HG03460 (cell line): Measurements from ENCODE around the gene C6orf120.

Experiments
- ATAC-seq: cut with Tn5 transposase; IDR thresholded peaks from one replicate; pipeline ENCODE4 v1.9.1; 2021; ENCODE audit not compliant: unreplicated experiment

The C6orf120 gene

GRCh38 chr6:169701954-169702839 lies at the start of gene C6orf120, which contains the start of gene WDR27:
Gene C6orf120 (plus strand): TSS chr6:169702126. CDS start chr6:169702460, 334 bp downstream.
Gene WDR27 (minus strand): TSS chr6:169702029. CDS start chr6:169689005, 13,024 bp downstream.
- ATAC-seq, result peak; percentile 93

- no peak for ATAC-seq
These were observed 49.0 kb upstream of the C6orf120 start for GRCh38 chr6:169652896-169653295.

- ATAC-seq, result no peak
These were observed 48.2 kb upstream of the C6orf120 start for GRCh38 chr6:169653691-169654090.

- ATAC-seq, result peak; percentile 94
These were observed 47.1 kb upstream of the C6orf120 start for GRCh38 chr6:169654598-169655391.

GRCh38 chr6:169656546-169657283 lies 45.2 kb upstream of the C6orf120 start:
- no peak for ATAC-seq

- ATAC-seq, result no peak
These were observed 44.7 kb upstream of the C6orf120 start for GRCh38 chr6:169657284-169657610.

GRCh38 chr6:169659820-169660610 lies 41.9 kb upstream of the C6orf120 start:
- no peak for ATAC-seq

- no peak for ATAC-seq
These were observed 41.1 kb upstream of the C6orf120 start for GRCh38 chr6:169660751-169661390.

- no peak for ATAC-seq
These were observed 40.6 kb upstream of the C6orf120 start for GRCh38 chr6:169661391-169661756.

GRCh38 chr6:169663468-169663867 lies 38.5 kb upstream of the C6orf120 start:
- no peak for ATAC-seq

GRCh38 chr6:169664227-169664626 lies 37.7 kb upstream of the C6orf120 start:
- no peak for ATAC-seq

- ATAC-seq, result no peak
These were observed 36.6 kb upstream of the C6orf120 start for GRCh38 chr6:169665289-169665688.

GRCh38 chr6:169666441-169666840 lies 35.5 kb upstream of the C6orf120 start:
- ATAC-seq, result no peak

GRCh38 chr6:169667716-169668115 lies 34.2 kb upstream of the C6orf120 start:
- ATAC-seq, result no peak

- ATAC-seq, result no peak
These were observed 33.6 kb upstream of the C6orf120 start for GRCh38 chr6:169668203-169668847.

- no peak for ATAC-seq
These were observed 32.8 kb upstream of the C6orf120 start for GRCh38 chr6:169669147-169669546.

GRCh38 chr6:169669889-169670288 lies 32.0 kb upstream of the C6orf120 start:
- no peak for ATAC-seq

- ATAC-seq, result no peak
These were observed 30.4 kb upstream of the C6orf120 start for GRCh38 chr6:169671563-169671962.

GRCh38 chr6:169675011-169675410 lies 26.9 kb upstream of the C6orf120 start:
- ATAC-seq, result no peak

- ATAC-seq, result no peak
These were observed 24.8 kb upstream of the C6orf120 start for GRCh38 chr6:169677096-169677495.
